HuH-7.5 (cell line): ENCODE results near the gene GAGE10.
"Not testable (repeated sequence)": the region's sequence is repeated elsewhere in the genome, so short reads cannot be mapped to it uniquely, and the experiment has no call there.

Source experiments
- DNase-seq: peaks from one replicate; pipeline ENCODE4 v3.0.0; 2011; ENCODE audit warnings: low spot score

GAGE10 gene

DNA sequence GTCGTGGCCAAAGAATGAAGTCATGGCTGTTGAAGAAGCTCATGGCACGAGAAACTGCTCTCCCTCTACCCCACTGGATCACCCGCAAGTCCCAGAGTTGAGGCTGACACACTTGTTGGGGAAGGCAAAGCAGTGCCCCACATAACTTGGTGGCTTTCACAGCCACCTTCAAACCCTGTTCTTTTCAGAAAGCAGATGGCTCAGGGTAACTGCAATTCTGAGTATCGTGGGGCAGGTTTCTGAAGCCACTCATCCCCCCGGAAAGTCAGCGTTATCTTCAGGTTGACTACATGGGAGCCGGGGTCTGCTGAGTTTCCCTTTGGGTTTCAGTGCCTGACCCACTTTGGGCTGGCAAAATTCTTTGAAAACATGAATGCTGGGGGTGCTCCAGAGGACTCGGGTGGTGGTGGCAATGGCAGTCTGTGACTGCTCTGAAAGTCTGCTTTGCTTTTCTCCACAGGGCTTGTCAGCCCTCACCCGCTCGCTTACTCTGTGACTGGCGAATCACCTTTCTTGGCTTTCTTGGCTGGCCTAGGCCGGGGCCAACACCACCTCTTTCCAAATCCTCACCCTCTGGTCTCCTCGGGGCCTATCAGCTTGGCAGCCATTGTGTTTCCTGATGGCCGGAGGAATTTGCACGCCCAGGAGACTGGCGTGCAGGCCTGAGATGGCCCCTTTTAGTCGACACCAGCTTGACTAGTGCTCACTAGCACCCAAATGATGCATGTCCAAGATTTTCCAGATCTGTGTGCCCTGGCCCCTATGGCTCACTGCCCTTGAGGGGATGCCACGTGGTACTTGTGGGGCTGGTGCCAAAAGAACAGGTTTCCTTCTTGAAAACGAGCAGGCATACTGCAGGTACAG lies 26.5 kb upstream of the GAGE10 start:
- DNase-seq: no peak

DNA sequence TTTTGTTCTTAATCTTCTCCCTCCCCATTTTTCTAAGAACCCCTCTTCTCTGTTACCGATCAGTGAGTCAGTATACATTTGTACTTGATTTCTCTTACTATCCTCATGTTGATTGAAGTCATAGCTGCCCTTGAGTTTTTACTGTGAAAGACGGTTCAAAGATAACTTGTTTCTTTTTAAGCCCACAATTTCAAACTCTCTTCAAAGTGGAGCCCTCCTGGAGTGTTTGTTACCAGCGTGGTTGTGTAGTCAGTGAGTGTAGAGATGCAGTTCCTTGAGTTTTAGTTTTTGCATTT lies 26.0 kb upstream of the GAGE10 start:
- no peak for DNase-seq

DNA sequence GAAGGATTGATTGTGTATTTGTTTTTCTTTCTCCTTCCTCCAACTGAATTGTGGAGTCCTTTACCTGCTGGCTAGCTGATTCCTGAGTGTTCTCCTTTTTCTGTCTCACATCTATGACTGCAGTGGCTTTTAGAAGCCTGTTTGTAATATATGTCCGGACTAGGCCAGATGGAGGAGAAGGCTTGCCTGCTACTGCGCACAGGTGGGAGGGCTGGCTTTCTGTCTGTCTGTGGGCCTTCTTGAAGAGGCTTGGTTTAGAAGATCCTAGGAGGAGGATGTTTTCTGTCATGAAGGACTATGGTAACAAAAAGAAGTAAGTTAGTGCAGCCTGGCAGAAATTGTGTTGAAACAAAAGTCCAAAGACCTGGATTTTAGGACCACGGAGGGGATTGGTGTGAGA lies 25.4 kb upstream of the GAGE10 start:
- DNase-seq: no peak

DNA sequence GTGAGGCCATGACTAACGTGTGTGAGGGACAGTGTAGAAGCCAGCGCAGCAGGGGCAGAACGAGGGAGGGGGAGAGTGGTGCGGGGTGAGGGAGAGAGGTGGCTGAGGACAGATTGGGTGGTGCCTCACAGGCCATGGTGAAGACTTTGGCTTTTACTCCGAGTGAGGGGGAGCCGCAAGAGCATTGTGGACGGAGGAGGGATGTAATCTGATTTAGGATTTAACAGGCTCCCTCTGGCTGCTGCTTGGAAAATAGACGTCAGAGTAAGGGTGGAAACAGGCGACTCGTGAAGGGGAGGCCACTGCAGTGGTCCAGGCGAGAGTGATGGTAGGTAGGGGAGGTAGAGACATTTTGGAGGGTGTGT lies 20.8 kb upstream of the GAGE10 start:
- DNase-seq: no peak

DNA sequence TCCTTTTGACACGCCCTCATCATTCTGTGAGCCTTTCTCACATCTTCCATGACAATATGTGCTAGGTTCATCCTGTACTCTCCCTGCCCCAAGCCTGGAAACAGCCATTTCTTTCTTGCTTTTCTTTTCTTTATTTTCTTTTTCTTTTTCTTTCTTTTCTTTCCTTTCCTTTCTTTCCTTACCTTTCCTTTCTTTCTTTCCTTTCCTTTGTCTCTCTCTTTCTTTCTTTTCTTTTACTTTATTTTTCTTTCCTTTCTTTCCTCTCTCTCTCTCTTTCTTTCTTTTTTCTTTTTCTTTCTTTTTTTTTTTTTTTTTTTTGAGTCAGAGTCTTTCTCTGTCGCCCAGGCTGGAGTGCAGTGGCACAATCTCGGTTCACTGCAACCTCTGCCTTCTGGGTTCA lies 19.2 kb upstream of the GAGE10 start:
- DNase-seq: no peak

DNA sequence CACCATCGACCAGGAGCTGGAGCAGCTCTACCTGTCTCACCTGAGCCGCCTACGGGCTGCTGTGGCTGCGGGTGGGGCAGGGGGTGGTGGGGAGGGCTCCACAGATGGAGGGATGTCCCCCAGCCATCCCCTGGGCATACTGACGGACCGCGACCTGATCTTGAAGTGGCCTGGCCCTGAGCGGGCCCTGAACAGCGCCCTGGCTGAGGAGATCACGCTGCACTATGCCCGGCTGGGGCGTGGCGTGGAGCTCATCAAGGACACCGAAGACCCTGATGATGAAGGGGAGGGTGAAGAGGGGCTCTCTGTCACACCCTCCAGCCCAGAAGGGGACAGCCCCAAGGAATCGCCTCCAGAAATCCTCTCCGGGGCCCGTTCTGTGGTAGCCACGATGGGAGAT lies 17.3 kb upstream of the GAGE10 start:
- no peak for DNase-seq

DNA sequence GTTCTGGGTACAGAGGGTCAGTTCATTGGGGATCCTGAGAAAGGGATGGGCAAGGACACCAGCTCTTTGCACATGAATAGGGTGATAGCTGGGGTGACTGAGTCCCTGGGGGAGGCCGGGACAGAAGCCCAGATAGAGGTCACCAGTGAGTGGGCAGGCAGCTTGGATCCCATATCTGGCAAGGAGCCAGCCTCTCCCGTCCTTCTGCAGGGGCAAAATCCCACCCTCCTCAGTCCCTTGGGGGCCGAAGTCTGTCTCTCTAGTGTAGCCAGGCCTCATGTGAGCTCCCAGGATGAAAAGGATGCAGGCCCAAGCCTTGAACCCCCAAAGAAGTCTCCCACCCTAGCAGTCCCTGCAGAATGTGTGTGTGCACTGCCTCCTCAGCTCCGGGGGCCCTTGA lies 16.9 kb upstream of the GAGE10 start:
- DNase-seq: no peak

DNA sequence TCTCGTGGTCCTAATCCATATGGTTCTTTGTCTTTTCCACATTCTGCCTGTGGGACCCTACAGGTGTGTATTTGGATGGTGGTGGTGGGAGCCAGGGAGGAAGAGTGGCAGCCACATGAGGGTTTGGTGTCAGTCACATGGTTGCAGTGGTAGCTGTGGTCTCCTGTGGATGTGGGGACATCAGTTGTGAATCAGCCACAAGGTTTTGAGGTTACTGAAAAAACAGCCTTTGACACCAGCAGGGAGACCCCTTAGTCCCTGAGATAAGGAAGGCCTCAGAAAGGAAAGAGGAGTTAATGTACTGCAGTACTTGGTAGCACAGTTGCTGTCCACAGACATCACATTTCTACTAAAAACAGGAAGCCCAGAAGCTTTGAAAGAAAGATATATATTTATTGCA lies 15.8 kb upstream of the GAGE10 start:
- no peak for DNase-seq

DNA sequence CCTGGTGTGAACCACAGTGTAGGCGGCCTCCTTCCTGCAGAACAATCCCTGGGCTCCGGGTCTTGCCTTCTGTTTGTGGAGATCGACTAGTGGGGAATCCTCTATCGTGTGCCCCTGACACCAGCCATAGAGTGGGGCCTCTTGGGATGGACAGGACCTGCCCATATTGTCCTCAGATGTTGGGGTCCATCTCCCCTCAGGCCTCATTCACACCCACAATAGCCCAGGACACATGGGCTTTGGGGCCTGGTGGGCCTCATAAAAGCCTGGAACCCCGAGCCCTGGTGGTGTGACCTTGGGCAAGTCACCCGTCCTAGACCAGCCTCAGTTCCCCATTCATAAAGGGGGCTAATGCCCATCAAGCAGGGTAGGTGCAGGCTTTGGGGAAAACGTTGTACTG lies 13.2 kb upstream of the GAGE10 start:
- DNase-seq: no peak

DNA sequence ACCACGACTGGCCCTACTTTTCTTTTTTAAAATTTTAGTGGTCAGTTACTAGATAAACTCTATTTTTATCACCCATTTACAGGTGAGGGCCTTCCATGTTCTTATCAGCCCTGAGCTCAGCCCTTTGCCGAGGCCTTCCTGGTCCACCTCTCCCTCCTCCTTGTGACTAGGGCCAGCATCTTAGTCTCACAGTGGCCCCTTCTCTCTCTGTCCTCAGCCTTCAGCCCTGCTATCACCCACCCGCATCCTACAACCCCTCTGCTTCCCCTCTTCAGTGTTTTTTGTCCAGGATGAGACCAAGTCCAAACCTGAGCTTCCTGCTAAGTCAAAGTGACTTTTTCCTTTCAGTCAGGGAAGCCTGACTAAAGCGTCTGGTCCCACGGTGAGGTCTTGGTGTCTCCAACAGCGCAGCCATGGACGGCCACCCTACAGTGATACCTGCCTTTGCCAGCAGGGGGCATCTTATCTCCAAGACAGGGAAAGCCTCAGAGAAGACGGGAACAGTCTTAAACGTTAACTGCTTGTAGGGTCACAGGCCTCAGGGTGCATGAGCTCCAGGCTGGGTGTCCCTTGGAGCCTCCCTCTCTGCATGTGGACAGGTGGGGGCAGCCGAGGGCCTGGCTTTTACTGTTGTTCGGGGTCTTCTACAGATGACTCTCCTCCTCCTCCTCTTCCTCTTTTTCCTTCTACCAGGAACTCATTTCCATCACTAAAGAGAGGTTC lies 11.7 kb upstream of the GAGE10 start:
- DNase-seq: no peak

DNA sequence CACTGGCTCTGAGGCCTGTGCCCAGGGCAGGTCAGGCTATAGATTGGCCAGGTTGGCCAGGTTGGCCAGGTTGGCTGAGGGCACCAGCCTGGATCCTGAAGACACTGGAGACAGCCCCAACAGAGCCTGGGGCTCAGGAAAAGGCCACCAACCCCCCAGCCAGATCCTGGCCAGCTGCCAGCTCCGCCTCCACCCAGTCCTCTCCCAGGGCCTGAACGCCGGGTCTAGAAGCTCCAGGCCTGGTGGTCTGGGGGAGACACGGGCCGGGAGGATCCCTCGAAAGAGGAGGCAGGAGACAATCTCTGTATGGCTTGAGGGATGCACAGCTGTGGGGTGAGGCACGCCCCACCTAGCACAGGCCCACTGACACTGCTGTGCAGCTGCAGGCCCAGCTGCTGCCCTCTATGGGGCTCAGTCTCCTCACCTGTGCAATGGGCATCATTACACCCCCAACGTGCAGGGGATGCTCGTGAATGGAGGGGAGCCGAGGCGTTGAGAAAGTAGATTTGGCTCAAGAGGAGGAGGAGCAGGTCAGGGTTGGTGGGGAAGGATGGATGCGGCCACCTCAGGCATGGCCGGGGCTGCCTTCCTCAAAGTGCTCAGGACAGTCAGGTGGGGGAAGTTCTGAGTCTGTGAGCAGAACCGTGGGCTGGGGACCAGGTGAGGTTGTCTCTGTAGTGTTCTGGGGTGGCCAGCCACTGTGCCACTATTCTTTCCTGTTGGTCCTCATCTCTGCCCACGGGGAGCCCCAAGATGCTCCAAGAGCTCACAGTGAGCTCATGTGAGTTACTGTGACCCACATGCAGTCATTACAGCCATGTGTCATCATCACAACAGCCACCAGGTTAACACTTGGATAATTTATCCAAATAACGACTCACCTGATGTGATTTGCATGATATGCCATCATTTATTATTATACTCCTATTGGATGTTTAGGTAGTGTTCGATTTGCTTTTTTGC lies 10.8 kb upstream of the GAGE10 start:
- no peak for DNase-seq

DNA sequence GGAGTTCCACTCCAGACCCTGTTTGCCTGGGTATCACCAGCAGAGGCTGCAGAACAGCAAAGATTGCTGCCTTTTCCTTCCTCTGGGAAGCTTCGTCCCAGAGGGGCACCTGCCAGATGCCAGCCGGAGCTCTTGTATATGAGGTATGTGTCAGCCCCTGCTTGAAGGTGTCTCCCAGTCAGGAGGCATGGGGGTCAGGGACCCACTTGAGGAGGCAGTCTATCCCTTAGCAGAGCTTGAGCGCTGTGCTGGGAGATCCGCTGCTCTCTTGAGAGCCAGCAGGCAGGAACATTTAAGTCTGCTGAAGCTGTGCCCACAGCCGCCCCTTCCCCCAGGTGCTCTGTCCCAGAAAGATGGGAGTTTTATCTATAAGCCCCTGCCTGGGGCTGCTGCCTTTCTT lies 4.2 kb upstream of the GAGE10 start:
- DNase-seq: not testable (repeated sequence)

DNA sequence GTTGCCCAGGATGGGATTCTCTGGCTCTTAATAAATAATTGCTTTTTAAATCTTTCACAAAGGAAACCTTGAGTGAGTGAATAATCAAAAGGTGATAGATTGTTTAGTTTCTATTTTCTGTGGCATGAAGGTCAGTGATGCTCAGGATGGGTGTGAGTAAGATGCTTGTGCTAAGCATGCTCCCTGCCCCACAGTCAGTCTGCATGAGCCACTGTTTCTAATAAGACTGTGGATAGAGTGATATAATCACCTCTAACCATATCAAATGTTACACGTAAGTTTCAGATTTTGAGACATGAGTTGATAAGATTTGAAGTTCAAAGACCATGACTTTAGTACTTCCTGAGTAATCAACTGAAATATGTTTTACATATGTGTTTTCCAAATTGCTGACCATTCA lies 2.7 kb upstream of the GAGE10 start:
- DNase-seq: no peak

DNA sequence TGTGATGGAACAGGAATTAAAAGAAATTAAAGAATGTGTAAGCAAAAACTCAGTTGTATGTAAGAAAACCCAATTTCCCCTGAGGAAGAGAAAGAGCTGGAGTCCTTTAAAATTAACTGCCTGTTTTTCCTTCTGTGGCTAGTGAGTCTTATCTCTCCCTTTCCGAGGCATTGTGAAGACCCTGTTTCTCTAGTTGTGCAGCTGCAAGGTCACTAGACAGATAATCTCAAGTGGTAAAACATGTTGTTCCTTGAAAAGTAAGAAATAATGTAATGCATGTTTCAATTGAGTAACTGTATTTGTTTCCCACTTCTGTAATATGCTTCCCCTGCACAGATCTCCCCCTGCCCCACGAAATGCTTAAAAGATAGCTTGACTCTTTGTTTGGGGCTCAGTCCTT lies 4.3 kb downstream of the GAGE10 start:
- DNase-seq: not testable (repeated sequence)

DNA sequence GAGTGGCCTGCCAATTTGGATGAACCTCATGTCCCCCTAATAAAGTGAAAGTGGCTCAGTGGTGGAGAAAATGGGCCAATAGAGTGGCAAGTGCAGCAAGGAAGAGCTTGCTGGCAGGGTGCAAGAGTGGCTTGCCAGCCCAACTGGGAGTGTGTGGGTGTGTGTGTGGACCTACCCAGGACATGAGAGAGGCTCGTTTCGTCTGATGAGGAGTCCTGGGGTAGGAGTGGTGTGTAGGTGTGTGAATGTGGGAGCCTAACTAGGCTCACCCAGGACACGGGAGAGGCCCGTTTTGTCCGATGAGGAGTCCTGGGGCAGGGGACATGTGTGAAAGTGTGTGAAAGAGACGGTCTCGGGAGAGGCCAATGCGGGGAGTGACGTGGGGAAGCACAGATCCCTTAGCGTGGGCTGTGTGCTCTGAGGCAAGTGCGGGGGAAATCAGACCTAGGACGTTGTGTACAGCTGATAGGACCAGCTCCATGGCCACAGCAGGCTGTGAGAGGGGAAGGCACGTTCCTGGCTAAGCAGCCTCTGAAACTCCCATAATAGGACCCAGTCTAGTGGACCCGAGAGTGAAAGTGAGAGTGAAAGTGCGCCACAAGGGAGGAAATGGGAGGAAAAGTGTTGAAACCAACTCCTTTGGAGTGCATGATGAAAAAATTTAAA lies 5.3 kb downstream of the GAGE10 start:
- DNase-seq: no peak

DNA sequence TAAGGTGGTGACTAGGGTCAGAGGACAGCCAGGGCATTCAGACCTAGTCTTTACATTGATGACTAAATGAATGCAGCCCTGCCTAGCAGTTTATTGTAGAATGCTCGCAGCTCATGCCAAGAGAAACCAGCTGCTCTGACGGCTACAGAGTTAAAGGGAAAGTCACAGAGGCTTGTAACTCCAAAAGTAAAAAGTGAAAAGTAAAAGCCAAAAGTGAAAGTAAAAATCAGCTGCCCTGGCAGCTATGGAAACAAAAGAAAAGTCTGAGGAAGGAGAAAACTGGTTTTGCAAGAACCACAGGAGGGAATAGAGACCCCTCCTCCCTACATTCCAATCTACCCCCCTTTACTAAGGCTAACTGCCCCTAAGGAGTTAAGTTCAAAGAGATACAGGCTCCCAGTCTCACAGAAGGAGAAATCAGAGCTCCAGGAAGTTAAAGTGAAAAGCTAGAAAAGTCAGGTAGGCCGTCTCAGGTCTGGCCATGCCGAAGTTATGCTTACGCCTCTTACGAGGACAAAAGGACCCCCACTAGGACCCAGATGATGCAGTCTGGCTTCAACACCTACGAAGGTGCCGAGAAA lies 6.0 kb downstream of the GAGE10 start:
- DNase-seq: no peak

DNA sequence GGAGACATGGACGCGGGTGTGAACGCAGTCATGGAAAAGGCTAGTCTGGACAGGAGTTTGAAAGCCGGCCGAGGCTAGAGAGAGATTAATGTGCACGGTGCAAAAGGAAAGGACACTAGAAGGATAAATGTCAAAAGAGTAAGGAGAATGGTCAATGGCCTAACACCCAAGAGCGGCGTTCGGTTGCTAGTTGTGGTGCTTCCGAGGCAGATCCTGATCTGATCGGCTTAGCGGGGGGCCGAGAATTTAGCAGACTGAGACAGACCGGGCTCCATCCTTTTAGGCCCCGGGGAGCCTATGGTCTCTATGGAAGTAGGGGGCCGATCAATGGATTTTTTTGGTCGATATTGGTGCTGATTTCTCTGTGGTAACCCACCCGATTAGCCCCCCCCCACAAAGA lies 6.9 kb downstream of the GAGE10 start:
- DNase-seq: no peak

DNA sequence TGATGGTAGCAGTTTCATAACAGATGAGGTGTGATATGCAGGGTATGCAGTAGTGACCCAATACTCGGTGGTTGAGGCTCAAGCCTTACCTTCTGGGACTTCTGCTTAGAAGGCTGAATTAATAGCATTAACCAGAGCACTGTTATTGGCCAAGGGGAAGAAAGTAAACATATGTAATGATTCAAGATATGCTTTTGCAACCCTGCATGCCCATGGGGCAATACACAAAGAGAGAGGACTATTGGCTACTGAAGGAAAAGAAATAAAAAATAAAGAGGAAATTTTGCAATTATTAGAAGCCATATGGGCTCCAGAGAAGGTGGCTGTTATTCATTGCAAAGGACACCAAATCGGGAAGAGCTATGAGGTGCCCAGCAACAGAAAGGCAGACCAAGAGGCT lies 8.7 kb downstream of the GAGE10 start:
- DNase-seq: no peak

DNA sequence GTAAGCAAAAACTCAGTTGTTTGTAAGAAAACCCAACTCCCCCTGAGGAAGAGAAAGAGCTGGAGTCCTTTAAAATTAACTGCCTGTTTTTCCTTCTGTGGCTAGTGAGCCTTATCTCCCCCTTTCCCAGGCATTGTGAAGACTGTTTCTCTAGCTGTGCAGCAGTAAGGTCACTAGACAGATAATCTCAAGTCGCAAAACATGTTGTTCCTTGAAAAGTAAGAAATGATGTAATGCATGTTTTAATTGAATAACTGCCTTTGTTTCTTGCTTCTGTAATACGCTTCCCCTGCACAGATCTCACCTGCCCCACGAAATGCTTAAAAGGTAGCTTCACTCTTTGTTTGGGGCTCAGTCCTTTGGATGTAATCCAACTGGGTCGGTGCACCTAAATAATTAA lies 12.6 kb downstream of the GAGE10 start:
- DNase-seq: no peak

DNA sequence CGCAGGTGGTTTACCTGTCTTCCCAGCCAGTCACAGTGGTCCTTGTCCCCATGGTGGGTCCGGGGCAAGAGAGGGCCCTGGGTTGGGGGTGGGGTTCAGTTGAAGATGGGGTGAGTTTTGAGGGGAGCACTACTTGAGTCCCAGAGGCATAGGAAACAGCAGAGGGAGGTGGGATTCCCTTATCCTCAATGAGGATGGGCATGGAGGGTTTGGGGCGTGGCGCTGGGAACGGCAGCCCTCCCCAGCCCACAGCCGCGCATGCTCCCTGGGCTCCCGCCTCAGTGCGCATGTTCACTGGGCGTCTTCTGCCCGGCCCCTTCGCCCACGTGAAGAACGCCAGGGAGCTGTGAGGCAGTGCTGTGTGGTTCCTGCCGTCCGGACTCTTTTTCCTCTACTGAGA lies 18.3 kb downstream of the GAGE10 start, which contains the start of gene GAGE12J:
GAGE12J (plus strand) TSS at position 301 of the 400 bp plus-strand sequence. CDS start 1,157 bp downstream, outside the sequence.
- DNase-seq: not testable (repeated sequence)

DNA sequence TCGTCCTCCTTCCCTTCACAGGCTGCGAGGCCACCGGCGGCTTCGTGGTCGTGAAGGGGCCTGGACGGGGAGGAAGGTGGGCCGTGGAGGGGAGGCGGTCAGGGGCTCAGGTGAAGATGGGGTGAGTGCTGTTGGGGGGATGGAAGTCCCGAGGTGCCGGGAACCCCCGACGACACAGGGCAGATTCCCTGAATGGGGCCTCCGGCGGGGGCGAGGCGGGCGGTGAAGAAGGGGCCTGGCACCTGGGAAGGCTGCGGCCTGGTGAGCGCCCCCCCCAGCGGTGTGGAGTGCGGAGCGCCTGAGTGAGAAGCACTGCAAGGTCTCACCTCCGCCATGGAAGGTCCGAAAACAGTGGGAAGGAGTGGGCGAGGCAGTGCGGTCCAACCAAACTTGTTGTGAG lies 18.8 kb downstream of the GAGE10 start:
- not testable (repeated sequence) for DNase-seq

DNA sequence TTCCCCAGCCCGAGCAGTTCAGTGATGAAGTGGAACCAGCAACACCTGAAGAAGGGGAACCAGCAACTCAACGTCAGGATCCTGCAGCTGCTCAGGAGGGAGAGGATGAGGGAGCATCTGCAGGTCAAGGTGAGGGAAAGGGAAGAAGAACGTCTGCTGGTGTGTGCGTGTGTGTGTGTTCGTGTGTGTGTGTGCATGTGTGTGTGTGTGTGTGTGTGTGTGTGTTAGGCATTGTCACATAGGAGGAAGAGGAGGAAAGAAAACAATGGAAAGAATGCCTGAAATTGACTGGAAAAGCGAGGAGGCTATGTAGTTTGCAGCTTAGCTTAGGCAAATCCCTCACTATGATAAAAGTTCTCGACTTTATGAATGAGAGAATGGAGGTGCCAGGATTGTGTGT lies 20.3 kb downstream of the GAGE10 start:
- not testable (repeated sequence) for DNase-seq
